KOPT-K1 (cell line): ENCODE data around the gene SEL1L2.
"Not testable (repeated sequence)": the region's sequence is repeated elsewhere in the genome, so short reads cannot be mapped to it uniquely, and the experiment has no call there.

Source experiments
- H3K27ac ChIP-seq: fragments of 200-600 bp; sonication (generic); 2 replicates; pipeline ENCODE4 v1.5.1; 2016; ENCODE audit warnings: antibody characterized with exemption, mild to moderate bottlenecking, low read depth, low read length; ENCODE audit not compliant: poor library complexity, severe bottlenecking
- H3K36me3 ChIP-seq: fragments of 200-600 bp; sonication (generic); 2 replicates; pipeline ENCODE4 v1.5.1; 2017; ENCODE audit warnings: antibody characterized with exemption, mild to moderate bottlenecking, low read length, moderate library complexity; ENCODE audit not compliant: insufficient read depth
- H3K9me3 ChIP-seq: fragments of 200-600 bp; sonication (generic); 2 replicates; pipeline ENCODE4 v1.5.1; 2017; ENCODE audit warnings: antibody characterized with exemption, low read length, mild to moderate bottlenecking; ENCODE audit not compliant: insufficient read depth, poor library complexity, severe bottlenecking

SEL1L2 gene, protein sequence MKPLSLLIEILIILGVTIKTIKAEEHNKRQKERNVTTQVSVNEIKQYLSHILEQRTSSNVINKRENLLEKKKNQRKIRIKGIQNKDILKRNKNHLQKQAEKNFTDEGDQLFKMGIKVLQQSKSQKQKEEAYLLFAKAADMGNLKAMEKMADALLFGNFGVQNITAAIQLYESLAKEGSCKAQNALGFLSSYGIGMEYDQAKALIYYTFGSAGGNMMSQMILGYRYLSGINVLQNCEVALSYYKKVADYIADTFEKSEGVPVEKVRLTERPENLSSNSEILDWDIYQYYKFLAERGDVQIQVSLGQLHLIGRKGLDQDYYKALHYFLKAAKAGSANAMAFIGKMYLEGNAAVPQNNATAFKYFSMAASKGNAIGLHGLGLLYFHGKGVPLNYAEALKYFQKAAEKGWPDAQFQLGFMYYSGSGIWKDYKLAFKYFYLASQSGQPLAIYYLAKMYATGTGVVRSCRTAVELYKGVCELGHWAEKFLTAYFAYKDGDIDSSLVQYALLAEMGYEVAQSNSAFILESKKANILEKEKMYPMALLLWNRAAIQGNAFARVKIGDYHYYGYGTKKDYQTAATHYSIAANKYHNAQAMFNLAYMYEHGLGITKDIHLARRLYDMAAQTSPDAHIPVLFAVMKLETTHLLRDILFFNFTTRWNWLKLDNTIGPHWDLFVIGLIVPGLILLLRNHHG

DNA sequence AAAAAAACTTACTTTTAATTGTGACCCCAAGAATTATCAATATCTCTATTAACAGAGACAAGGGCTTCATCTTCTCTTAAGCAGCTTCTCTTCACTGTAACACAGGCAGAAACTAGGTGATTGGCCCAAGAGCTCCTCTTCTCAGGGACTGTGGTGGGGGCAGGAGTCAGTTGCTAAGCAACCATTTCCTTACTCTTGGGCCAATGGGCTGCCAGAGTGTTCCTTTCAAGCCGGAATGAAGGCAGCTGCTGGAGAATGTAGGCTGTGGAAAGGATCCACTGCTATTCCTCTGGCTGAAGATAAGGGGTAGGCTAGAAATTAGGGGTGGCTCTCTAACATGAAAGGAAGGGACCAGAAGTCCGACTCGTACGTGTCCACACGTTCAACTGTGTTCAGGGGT is at the start of gene SEL1L2:
Gene SEL1L2 (minus strand): TSS at position 150 of the 400 bp plus-strand sequence. CDS start 80 bp downstream, at position 70.
- H3K9me3 ChIP-seq = peaks cover 27% of the 10 kb centered on the region
- H3K36me3 ChIP-seq = no peaks in the 10 kb centered on the region
- no peak within 1 kb of the TSS for H3K27ac ChIP-seq

DNA sequence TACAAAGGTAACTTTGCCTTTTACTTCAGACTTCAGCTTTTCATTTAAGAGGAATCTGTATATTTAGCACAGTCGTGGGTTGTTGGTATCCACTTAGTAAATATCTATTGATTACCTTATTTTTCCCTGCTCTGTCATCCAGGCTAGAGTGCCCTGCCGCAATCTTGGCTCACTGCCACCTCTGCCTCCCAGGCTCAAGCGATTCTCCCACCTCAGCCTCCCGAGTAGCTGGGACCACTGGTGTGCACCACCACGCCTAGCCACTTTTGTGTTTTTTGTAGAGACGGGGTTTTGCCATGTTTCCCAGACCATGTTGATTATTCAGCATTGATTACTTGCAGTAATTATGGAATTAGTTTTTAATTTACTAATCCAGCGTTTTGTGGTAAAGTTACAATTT is 46.2 kb upstream of the SEL1L2 start:
- Histone ChIP-seq H3K27ac (no peak overlapping the region), H3K9me3 (no peaks in the 10 kb centered on the region), H3K36me3 (no peaks in the 10 kb centered on the region)

DNA sequence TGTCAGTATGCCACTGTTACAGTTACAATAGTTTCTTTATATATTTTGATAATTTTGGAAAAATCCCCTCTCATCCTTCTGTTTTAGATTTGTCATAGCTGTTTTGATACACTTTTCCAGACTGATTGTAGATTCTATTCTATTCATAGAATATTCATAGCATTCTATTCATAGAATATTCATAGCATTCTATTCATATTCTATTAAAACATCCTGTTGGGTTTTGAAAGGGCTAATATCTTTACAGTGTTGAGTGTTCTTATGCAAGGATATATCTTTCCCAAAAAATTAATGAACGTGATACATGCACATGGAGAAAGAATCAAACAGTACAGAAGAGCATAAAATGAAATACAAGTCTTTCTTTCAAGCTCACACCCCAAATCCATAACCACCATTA is 42.9 kb upstream of the SEL1L2 start:
- Histone ChIP-seq H3K9me3 (no peaks in the 10 kb centered on the region), H3K27ac (no peak overlapping the region), H3K36me3 (no peaks in the 10 kb centered on the region)

DNA sequence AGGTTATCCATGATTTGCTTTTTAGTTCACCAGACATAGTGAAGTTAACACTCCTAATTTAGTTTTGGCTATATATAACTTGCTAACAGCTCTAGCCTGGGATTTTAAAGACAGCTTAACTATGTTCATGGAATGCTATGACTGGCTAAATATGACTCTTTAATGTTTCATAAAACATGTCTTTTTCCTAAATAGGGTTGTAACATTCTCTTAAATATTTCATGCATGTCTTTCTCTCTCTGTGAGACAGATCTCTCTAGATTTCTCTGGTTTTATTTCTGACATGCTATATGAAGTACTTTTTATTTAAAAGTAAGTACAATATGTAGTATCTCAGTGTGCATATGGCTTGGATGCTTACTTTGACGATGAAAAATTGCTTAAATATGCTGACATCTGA is 40.6 kb upstream of the SEL1L2 start:
- Histone ChIP-seq H3K9me3 (no peaks in the 10 kb centered on the region), H3K36me3 (no peaks in the 10 kb centered on the region), H3K27ac (no peak overlapping the region)

DNA sequence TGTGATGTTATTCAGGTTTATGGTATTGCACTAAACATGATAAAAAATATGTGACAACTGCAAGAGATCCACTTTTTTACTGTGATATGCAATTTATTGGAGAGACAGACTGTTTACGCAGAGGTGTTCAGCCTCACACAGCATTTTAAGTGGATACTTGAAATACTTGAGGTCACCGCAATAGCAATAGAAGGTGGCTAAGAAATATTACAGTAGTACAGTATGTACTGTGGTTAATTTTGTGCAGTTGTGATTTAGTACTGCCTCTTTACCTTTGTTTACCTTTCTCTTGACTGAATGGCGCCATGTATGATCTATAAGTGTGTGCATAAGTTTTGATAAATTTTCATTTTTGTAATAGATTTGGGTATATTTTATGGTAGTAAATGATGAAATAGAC is 22.3 kb upstream of the SEL1L2 start:
- H3K36me3 ChIP-seq = no peaks in the 10 kb centered on the region
- no peak overlapping the region for H3K27ac ChIP-seq
- H3K9me3 ChIP-seq = no peaks in the 10 kb centered on the region

DNA sequence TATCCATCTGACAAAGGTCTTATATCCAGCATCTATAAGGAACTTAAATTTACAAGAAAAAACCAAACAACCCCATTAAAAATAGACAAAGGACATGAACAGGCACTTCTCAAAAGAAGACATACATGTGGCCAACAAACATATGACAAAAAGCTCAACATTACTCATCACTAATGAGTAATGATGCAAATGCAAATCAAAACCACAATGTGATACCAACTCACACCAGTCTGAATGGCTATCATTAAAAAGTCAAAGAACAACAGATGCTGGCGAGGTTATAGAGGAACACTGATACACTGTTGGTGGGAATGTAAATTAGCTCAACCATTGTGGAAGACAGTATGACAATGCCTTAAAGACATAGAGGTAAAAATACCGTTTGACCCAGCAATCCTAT is 18.8 kb upstream of the SEL1L2 start:
- no peaks in the 10 kb centered on the region for H3K9me3 ChIP-seq
- no peaks in the 10 kb centered on the region for H3K36me3 ChIP-seq
- no peak overlapping the region for H3K27ac ChIP-seq

DNA sequence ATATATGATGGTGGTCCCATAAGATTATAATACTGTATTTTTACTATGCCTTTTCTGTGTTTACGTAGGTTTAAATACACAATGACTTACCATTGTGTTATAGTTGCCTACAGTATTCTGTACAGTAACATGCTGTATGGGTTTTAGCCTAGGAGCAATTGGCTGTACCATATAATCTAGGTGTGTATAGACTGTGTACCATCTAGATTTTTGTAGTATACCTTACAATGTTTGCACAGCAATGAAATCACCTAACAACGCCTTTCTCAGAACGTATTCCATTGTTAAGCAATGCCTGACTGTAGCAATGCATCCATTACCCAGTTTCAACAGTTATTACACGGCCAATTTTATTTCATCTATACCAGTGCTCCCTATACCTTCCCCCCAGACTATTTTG is 15.6 kb upstream of the SEL1L2 start:
- Histone ChIP-seq H3K9me3 (no peaks in the 10 kb centered on the region), H3K36me3 (no peaks in the 10 kb centered on the region), H3K27ac (no peak overlapping the region)

DNA sequence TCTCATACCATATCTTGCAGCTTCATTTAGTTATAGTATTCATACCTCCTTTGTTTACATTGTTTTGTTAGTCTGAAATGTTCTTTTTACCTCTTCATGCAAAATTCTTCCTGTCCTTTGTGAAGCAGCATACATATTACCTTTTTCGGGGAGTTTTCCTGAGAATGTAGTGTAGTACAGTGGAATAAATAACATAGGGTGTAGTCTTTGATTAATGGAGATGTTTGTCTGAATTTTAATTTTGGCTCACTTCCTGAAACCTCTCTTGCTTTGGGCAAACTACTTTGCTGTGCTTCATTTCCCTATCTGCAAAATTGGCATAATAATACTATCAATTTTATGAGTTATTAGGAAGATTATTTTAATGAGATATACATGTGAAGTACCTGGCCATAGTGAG is 10.5 kb upstream of the SEL1L2 start:
- Histone ChIP-seq H3K36me3 (no peaks in the 10 kb centered on the region), H3K27ac (no peak overlapping the region)

DNA sequence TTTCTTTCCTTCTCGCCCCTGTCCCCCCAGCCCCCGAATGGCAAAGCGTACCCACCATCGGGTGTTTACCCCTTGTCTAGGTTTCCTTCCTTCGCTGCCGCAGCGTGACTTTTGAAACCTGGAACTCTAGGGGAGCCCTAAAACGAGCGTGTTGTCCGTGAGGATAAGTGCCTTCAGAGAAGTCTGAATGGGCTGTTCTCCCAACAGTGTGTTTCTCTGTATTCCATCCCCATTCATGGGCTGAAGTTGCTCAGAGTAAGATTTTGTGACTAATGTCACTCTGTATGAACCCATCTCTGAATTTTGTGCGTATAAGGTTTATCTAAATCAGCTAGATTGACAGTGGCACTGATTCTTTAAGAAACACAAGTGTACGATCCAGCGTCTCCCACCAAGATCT is 5.9 kb upstream of the SEL1L2 start:
- H3K36me3 ChIP-seq = no peaks in the 10 kb centered on the region
- H3K27ac ChIP-seq = no peak overlapping the region
- peaks cover 31% of the 10 kb centered on the region for H3K9me3 ChIP-seq

More for the DNA sequence above, 10.5 kb upstream of the SEL1L2 start:
- peaks cover 4% of the 10 kb centered on the region for H3K9me3 ChIP-seq

DNA sequence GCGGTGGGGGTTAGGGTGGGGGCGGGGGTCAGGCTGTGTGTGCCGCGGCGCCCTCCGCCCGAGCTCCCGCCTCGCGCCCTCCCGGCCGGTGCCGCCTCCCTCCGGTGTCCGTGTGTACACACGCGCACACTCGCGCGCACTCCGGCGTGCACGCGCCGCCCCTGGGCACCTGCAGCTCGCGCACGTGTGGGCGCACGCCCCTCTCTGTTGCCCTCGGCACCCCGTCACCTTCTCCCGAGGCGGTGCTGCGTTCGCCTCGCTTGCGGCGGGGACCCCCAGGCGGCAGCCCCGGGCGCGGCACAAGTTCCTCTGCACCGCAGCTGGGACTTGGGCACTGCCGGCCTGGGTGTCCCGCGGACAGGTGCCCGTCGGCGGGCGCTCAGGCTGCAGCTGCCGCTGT is 5.4 kb upstream of the SEL1L2 start:
- Histone ChIP-seq H3K9me3 (peaks cover 31% of the 10 kb centered on the region), H3K27ac (no peak overlapping the region), H3K36me3 (no peaks in the 10 kb centered on the region)

DNA sequence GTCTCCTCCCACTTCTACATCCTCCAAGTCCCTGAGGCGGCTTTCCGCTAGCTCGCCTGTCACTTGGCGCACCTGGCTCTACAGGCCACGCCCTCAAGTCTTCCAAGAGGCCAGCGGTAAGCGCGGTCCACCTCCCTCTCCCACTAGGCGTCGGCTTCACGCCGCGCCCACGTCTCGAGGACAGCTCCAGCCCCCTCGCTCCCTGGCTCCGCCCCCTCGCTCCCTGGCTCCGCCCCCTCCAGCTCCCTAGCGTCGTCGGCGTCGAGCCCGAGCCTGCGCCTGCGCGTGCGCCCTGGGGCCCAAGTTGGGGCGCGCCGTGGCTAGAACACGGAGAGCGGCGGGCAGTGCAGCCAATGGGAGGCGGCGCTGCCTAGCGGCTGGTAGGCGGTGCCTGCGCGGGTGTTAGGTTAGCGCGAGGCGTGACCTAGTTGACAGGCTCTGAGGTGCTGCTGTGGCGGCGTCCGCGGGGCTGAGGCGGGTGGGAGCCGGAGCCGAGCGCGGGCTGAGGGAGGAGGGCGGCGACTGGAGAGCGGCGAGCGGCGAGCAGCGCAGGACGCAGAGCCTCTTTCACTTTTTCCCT is 4.8 kb upstream of the SEL1L2 start, which contains the start of gene MACROD2:
Gene MACROD2 (plus strand): TSS at position 431 of the 580 bp plus-strand sequence.
- Histone ChIP-seq H3K9me3 (peaks cover 31% of the 10 kb centered on the region), H3K36me3 (no peaks in the 10 kb centered on the region), H3K27ac (no peak within 1 kb of the TSS)

DNA sequence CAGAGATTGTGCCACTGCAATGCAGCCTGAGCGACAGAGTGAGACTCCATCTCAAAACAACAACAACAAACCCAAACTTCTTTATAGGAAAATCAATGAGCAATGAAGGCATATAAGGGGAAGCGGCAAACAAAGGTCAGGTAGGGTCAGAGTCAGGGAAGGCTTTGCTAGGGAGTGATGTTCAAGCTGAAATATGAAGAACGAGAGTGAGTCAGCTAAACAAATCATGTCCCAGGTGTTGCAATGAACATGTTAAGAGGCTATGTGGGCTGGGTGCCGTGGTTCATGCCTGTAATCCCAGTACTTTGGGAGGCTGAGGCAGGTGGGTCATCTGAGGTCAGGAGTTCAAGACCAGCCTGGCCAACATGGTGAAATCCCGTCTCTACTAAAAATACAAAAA is 1.5 kb upstream of the SEL1L2 start:
- not testable (repeated sequence) for H3K27ac ChIP-seq, H3K36me3 ChIP-seq
- peaks cover 31% of the 10 kb centered on the region for H3K9me3 ChIP-seq

DNA sequence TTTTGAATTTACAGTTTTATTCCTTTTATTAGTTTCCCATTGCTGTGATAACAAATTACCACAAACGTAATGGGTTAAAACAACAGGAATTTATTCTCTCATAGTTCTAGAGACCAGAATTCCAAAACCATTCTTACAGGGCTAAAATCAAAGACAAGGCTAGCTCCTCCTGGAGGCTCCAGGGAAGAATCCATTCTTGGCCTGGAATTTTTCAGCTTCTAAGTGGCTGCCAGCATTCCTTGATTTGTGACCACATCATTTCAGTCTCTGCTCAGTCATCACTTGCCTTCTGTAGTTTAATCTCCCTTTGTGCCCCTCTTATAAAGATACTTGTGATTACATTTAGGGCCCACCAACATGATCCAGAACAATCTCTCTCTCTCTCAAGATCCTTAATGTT is 897 bp upstream of the SEL1L2 start:
- no peak overlapping the region for H3K27ac ChIP-seq
- no peaks in the 10 kb centered on the region for H3K36me3 ChIP-seq
- peaks cover 29% of the 10 kb centered on the region for H3K9me3 ChIP-seq

DNA sequence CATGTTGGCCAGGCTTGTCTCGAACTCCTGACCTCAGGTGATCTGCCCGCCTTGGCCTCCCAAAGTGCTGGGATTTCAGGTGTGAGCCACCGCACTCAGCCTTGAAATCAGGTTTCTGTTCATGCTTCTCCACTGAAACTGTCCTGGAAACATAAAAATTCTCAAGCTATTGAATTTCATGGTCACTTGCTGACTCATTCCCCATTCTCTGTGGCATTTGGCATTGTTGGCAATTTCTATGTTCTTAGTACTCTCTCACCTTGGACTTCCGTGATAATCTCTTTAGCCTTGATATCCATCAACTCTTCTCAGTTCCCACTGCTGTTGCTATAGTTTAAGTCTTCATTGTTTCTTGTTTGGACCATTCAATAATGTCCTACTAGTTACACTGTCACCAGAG is 6.2 kb downstream of the SEL1L2 start:
- H3K27ac ChIP-seq = no peak overlapping the region
- no peaks in the 10 kb centered on the region for H3K36me3 ChIP-seq
- no peaks in the 10 kb centered on the region for H3K9me3 ChIP-seq

DNA sequence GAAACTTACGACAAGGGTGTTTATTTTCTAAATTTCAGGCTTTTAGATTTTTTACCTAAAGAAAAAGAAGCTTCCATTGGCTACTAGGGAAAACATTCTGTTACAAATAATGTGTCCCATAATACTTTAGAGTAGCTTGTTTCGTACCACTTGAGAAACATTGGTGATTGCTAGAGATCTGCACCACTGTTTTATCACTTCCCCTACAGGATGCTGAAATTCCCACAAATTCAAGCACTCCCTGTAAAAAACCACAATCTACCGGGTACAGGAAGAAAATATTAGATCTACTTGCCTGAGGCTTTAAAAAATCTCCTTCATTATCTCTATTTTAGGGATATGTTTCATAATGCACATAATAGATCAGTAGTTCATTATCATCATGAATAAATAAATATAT is 29.9 kb downstream of the SEL1L2 start:
- H3K9me3 ChIP-seq = no peaks in the 10 kb centered on the region
- no peaks in the 10 kb centered on the region for H3K36me3 ChIP-seq
- no peak overlapping the region for H3K27ac ChIP-seq
